NB4 (cell line): ENCODE results near the gene ADK.

Experiments
- MAX ChIP-seq: IDR thresholded peaks from 2 replicates; pipeline ENCODE4 v1.6.1; 2011; ENCODE audit warnings: low read depth, low read length
- TF ChIP-seq, protein P1 (sequence below): IDR thresholded peaks from one replicate; pipeline ENCODE4 v1.5.1; 2012; ENCODE audit warnings: low read depth, low read length

- TF ChIP-seq, protein P1, sequence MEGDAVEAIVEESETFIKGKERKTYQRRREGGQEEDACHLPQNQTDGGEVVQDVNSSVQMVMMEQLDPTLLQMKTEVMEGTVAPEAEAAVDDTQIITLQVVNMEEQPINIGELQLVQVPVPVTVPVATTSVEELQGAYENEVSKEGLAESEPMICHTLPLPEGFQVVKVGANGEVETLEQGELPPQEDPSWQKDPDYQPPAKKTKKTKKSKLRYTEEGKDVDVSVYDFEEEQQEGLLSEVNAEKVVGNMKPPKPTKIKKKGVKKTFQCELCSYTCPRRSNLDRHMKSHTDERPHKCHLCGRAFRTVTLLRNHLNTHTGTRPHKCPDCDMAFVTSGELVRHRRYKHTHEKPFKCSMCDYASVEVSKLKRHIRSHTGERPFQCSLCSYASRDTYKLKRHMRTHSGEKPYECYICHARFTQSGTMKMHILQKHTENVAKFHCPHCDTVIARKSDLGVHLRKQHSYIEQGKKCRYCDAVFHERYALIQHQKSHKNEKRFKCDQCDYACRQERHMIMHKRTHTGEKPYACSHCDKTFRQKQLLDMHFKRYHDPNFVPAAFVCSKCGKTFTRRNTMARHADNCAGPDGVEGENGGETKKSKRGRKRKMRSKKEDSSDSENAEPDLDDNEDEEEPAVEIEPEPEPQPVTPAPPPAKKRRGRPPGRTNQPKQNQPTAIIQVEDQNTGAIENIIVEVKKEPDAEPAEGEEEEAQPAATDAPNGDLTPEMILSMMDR, result no peak
- no peak for TF ChIP-seq MAX
Observed at GRCh38 chr10:74104996-74105395, 46.0 kb upstream of the ADK start.
